ENCODE measurements around the gene BDKRB1. TPM values are rescaled to one million over a fixed set of nuclear protein-coding genes. Genes with fewer than 3 reads are reported as not detected.

The BDKRB1 gene
- total RNA-seq, 1 donor from 2014 or later = 0.20 TPM

- Mint-ChIP-seq H3K4me1 (ENCODE audit: low read depth, unreplicated experiment) (peaks cover 24% of the 10 kb centered on the region), H3K9me3 (ENCODE audit: unreplicated experiment) (no peaks in the 10 kb centered on the region), H3K4me3 (ENCODE audit: unreplicated experiment) (no peak overlapping the region), H3K36me3 (ENCODE audit: low read depth, unreplicated experiment) (no peaks in the 10 kb centered on the region), H3K27me3 (ENCODE audit: low read depth, unreplicated experiment) (no peaks in the 10 kb centered on the region), H3K27ac (ENCODE audit: unreplicated experiment) (no peak overlapping the region)
- DNase-seq (ENCODE audit: low read depth) = no peak
- Histone ChIP-seq H3K4me1 (ENCODE audit: insufficient read depth, low read length) (peaks cover 21% of the 10 kb centered on the region), H3K36me3 (ENCODE audit: insufficient read depth, low read length) (no peaks in the 10 kb centered on the region), H2AFZ (ENCODE audit: low read depth, low read length) (no peak overlapping the region), H4K20me1 (ENCODE audit: insufficient read depth, low read length) (no peaks in the 10 kb centered on the region), H3K27ac (ENCODE audit: low read depth, low read length) (no peak overlapping the region), H3K4me3 (ENCODE audit: insufficient read depth, low read depth, low read length) (no peak overlapping the region), H3K4me2 (ENCODE audit: low read length) (no peak overlapping the region), H3K79me2 (ENCODE audit: insufficient read depth, low read length) (no peaks in the 10 kb centered on the region), H3K27me3 (ENCODE audit: insufficient read depth, low read length) (peaks cover 3% of the 10 kb centered on the region), H3K9ac (ENCODE audit: low read length) (no peak overlapping the region), H3K9me3 (ENCODE audit: insufficient read depth, low read depth, low read length) (no peaks in the 10 kb centered on the region)
- TF ChIP-seq EZH2 (IDR thresholded peaks at IDR 0.05; ENCODE audit: insufficient read depth, low read length) = no peak
- no peak for TF ChIP-seq CTCF (IDR thresholded peaks at IDR 0.05; ENCODE audit: insufficient read depth, low read depth, low read length)
- FAIRE-seq = no peak
Observed at GRCh38 chr14:96254687-96255086, 1.3 kb upstream of the BDKRB1 start.

- Mint-ChIP-seq H3K36me3 (ENCODE audit: low read depth, unreplicated experiment) (no peaks in the 10 kb centered on the region), H3K4me1 (ENCODE audit: low read depth, unreplicated experiment) (peaks cover 29% of the 10 kb centered on the region), H3K27me3 (ENCODE audit: low read depth, unreplicated experiment) (peaks cover 2% of the 10 kb centered on the region), H3K4me3 (ENCODE audit: unreplicated experiment) (no peak overlapping the region), H3K27ac (ENCODE audit: unreplicated experiment) (no peak overlapping the region), H3K9me3 (ENCODE audit: unreplicated experiment) (no peaks in the 10 kb centered on the region)
- Histone ChIP-seq H3K9me3 (ENCODE audit: insufficient read depth, low read depth, low read length) (no peaks in the 10 kb centered on the region), H3K27me3 (ENCODE audit: insufficient read depth, low read length) (peaks cover 5% of the 10 kb centered on the region), H3K9ac (ENCODE audit: low read length) (no peak overlapping the region), H3K27ac (ENCODE audit: low read depth, low read length) (no peak overlapping the region), H3K4me3 (ENCODE audit: insufficient read depth, low read depth, low read length) (no peak overlapping the region), H3K36me3 (ENCODE audit: insufficient read depth, low read length) (no peaks in the 10 kb centered on the region), H3K79me2 (ENCODE audit: insufficient read depth, low read length) (no peaks in the 10 kb centered on the region), H4K20me1 (ENCODE audit: insufficient read depth, low read length) (no peaks in the 10 kb centered on the region), H3K4me2 (ENCODE audit: low read length) (no peak overlapping the region), H3K4me1 (ENCODE audit: insufficient read depth, low read length) (peaks cover 21% of the 10 kb centered on the region), H2AFZ (ENCODE audit: low read depth, low read length) (no peak overlapping the region)
- no peak for DNase-seq (ENCODE audit: low read depth)
- TF ChIP-seq CTCF (IDR thresholded peaks at IDR 0.05; ENCODE audit: insufficient read depth, low read depth, low read length) (no peak), EZH2 (IDR thresholded peaks at IDR 0.05; ENCODE audit: insufficient read depth, low read length) (no peak)
- FAIRE-seq = peak; percentile 26
Observed at GRCh38 chr14:96256407-96256806, 397 bp downstream of the BDKRB1 start.

GRCh38 chr14:96257056-96257455 is 1.0 kb downstream of the BDKRB1 start:
- Mint-ChIP-seq H3K9me3 (ENCODE audit: unreplicated experiment) (no peaks in the 10 kb centered on the region), H3K4me1 (ENCODE audit: low read depth, unreplicated experiment) (peaks cover 29% of the 10 kb centered on the region), H3K27me3 (ENCODE audit: low read depth, unreplicated experiment) (peaks cover 6% of the 10 kb centered on the region), H3K4me3 (ENCODE audit: unreplicated experiment) (no peak overlapping the region), H3K36me3 (ENCODE audit: low read depth, unreplicated experiment) (no peaks in the 10 kb centered on the region), H3K27ac (ENCODE audit: unreplicated experiment) (no peak overlapping the region)
- DNase-seq (ENCODE audit: low read depth) (no peak), FAIRE-seq (no peak)
- Histone ChIP-seq H3K4me1 (ENCODE audit: insufficient read depth, low read length) (peaks cover 21% of the 10 kb centered on the region), H3K4me2 (ENCODE audit: low read length) (no peak overlapping the region), H3K4me3 (ENCODE audit: insufficient read depth, low read depth, low read length) (no peak overlapping the region), H3K36me3 (ENCODE audit: insufficient read depth, low read length) (no peaks in the 10 kb centered on the region), H2AFZ (ENCODE audit: low read depth, low read length) (no peak overlapping the region), H3K9me3 (ENCODE audit: insufficient read depth, low read depth, low read length) (no peaks in the 10 kb centered on the region), H3K27ac (ENCODE audit: low read depth, low read length) (no peak overlapping the region), H3K9ac (ENCODE audit: low read length) (no peak overlapping the region), H4K20me1 (ENCODE audit: insufficient read depth, low read length) (no peaks in the 10 kb centered on the region), H3K27me3 (ENCODE audit: insufficient read depth, low read length) (peaks cover 7% of the 10 kb centered on the region), H3K79me2 (ENCODE audit: insufficient read depth, low read length) (no peaks in the 10 kb centered on the region)
- no peak for TF ChIP-seq CTCF (IDR thresholded peaks at IDR 0.05; ENCODE audit: insufficient read depth, low read depth, low read length)
- no peak for TF ChIP-seq EZH2 (IDR thresholded peaks at IDR 0.05; ENCODE audit: insufficient read depth, low read length)
